Liver (tissue), 9 donors: ENCODE measurements around the gene SUGCT. TPM values are rescaled to one million over a fixed set of nuclear protein-coding genes. Genes with fewer than 3 reads are reported as not detected.

Source experiments
- DNase-seq: peaks from one replicate; pipeline ENCODE4 v3.0.0-alpha.2; 2017; ENCODE audit warnings: low spot score
- H3K27ac ChIP-seq, 2 donors: one replicate each; pipeline ENCODE4 v1.7.0; 2013; ENCODE audit warnings: inconsistent platforms in 2 of 2, low read length in 2 of 2, control low read depth in 1 of 2, low read depth in 1 of 2, mild to moderate bottlenecking in 1 of 2
- H3K27me3 ChIP-seq, 4 donors: one replicate each; pipeline versions ENCODE4 v1.6.1 to v1.7.0; 2013; ENCODE audit warnings: low read length in 3 of 4, inconsistent platforms in 1 of 4, mild to moderate bottlenecking in 1 of 4, moderate library complexity in 1 of 4; ENCODE audit not compliant: control insufficient read depth in 4 of 4, insufficient read depth in 4 of 4
- H3K36me3 ChIP-seq, 4 donors: one replicate each; pipeline versions ENCODE4 v1.6.1 to v1.7.0; 2013; ENCODE audit warnings: low read length in 3 of 4, mild to moderate bottlenecking in 3 of 4, low read depth in 1 of 4, moderate library complexity in 1 of 4; ENCODE audit not compliant: control insufficient read depth in 4 of 4, insufficient read depth in 3 of 4
- H3K4me1 ChIP-seq, 4 donors: one replicate each; pipeline versions ENCODE4 v1.6.1 to v1.7.0; 2013; ENCODE audit warnings: low read length in 3 of 4, mild to moderate bottlenecking in 3 of 4, moderate library complexity in 1 of 4; ENCODE audit not compliant: control insufficient read depth in 4 of 4, insufficient read depth in 4 of 4
- H3K4me3 ChIP-seq, 3 donors: one replicate each; pipeline versions ENCODE4 v1.6.1 to v1.7.0; 2013; ENCODE audit warnings: low read length in 3 of 3, control low read depth in 1 of 3, low read depth in 1 of 3, mild to moderate bottlenecking in 1 of 3
- H3K9ac ChIP-seq, 2 donors: one replicate each; pipeline ENCODE4 v1.7.0; 2013; ENCODE audit warnings: low read length in 2 of 2, mild to moderate bottlenecking in 2 of 2, moderate library complexity in 2 of 2, control low read depth in 1 of 2, low read depth in 1 of 2
- H3K9me3 ChIP-seq, 4 donors: one replicate each; pipeline versions ENCODE4 v1.6.1 to v1.7.0; 2013; ENCODE audit warnings: low read length in 3 of 4; ENCODE audit not compliant: control insufficient read depth in 4 of 4
- EGR1 ChIP-seq, 2 donors: IDR thresholded peaks; 2 replicates each; pipeline ENCODE4 v1.6.1; 2016 to 2018; ENCODE audit warnings: antibody characterized with exemption in 2 of 2, low read depth in 2 of 2
- FOXA1 ChIP-seq: IDR thresholded peaks from 2 replicates; pipeline ENCODE4 v1.6.1; 2016; ENCODE audit warnings: antibody characterized with exemption
- FOXA2 ChIP-seq: IDR thresholded peaks from 2 replicates; pipeline ENCODE4 v1.6.1; 2016; ENCODE audit warnings: antibody characterized with exemption
- GABPA ChIP-seq, 2 donors: IDR thresholded peaks in 1 of 2; conservative IDR thresholded peaks in 1 of 2; 2 replicates each; pipeline ENCODE4 v1.6.1; 2016; ENCODE audit warnings: antibody characterized with exemption in 2 of 2, mild to moderate bottlenecking in 1 of 2, moderate library complexity in 1 of 2
- HNF4A ChIP-seq, 2 donors: conservative IDR thresholded peaks; 2 replicates each; pipeline ENCODE4 v1.6.1; 2016; ENCODE audit warnings: antibody characterized with exemption in 2 of 2, mild to moderate bottlenecking in 2 of 2
- HNF4G ChIP-seq: IDR thresholded peaks from 2 replicates; pipeline ENCODE4 v1.6.1; 2016; ENCODE audit warnings: antibody characterized with exemption
- JUND ChIP-seq, 2 donors: IDR thresholded peaks; 2 replicates each; pipeline ENCODE4 v1.6.1; 2016; ENCODE audit warnings: antibody characterized with exemption in 2 of 2
- NR2F2 ChIP-seq: IDR thresholded peaks from 2 replicates; pipeline ENCODE4 v1.6.1; 2016; ENCODE audit warnings: antibody characterized with exemption
- RAD21 ChIP-seq, 2 donors: IDR thresholded peaks; 2 replicates each; pipeline ENCODE4 v1.6.1; 2016; ENCODE audit warnings: antibody characterized with exemption in 2 of 2, mild to moderate bottlenecking in 2 of 2
- RXRA ChIP-seq, 2 donors: IDR thresholded peaks; 2 replicates each; pipeline ENCODE4 v1.6.1; 2017 to 2018; ENCODE audit warnings: antibody characterized with exemption in 2 of 2, mild to moderate bottlenecking in 1 of 2
- SP1 ChIP-seq: IDR thresholded peaks from 2 replicates; pipeline ENCODE4 v1.6.1; 2018; ENCODE audit warnings: antibody characterized with exemption, mild to moderate bottlenecking
- TAF1 ChIP-seq: conservative IDR thresholded peaks from 2 replicates; pipeline ENCODE4 v1.6.1; 2016; ENCODE audit warnings: antibody characterized with exemption, mild to moderate bottlenecking
- YY1 ChIP-seq: IDR thresholded peaks from 2 replicates; pipeline ENCODE4 v1.6.1; 2016; ENCODE audit warnings: antibody characterized with exemption, mild to moderate bottlenecking
- WGBS: extraction: QIAGEN DNeasy Blood & Tissue Kit; methylation state at CpG from one replicate; pipeline ENCODE4 v1.1.7; 2013; 5-methylcytosine and 5-hydroxymethylcytosine counted together
- polyA plus RNA-seq, 2 donors: library from polyadenylated mRNA; stranded (reverse) in 1 of 2; unstranded in 1 of 2; fragments of 200-250 nt in 1 of 2; fragments of >200 nt in 1 of 2; fragmentation: Nextera tagmentation in 1 of 2; extraction: Ambion mirVana in 1 of 2; gene quantifications; one replicate each; pipeline versions ENCODE4 v1.2.1 to v1.2.3, GENCODE V29; 2013 to 2015
- total RNA-seq, 2 donors: library from RNA; depleted of rRNA; stranded (reverse); fragments of >200 nt; gene quantifications; one replicate each; pipeline ENCODE4 v1.2.3, GENCODE V29; 2014
- TF ChIP-seq, protein P1 (sequence below): IDR thresholded peaks from 2 replicates; pipeline ENCODE4 v1.6.1; 2016; ENCODE audit warnings: antibody characterized with exemption
- TF ChIP-seq, protein P2 (sequence below): IDR thresholded peaks from 2 replicates; pipeline ENCODE4 v1.6.1; 2016; ENCODE audit warnings: antibody characterized with exemption, mild to moderate bottlenecking
- TF ChIP-seq, protein P3 (sequence below): IDR thresholded peaks from 2 replicates; pipeline ENCODE4 v1.6.1; 2016; ENCODE audit warnings: antibody characterized with exemption
- TF ChIP-seq, protein P4 (sequence below): fragments of 150-350 bp; IDR thresholded peaks from 2 replicates; pipeline ENCODE4 v1.5.1; 2017; ENCODE audit warnings: improper control_type of control experiment, low read depth, low read length; ENCODE audit not compliant: missing input control
- TF ChIP-seq, protein P5 (sequence below): IDR thresholded peaks from 2 replicates; pipeline ENCODE4 v1.6.1; 2016; ENCODE audit warnings: antibody characterized with exemption
- donor health status: healthy.
- donor health status: healthy.
- donor health status: healthy.
- donor health status: healthy.
- donor health status: healthy.

The SUGCT gene
- total and polyA plus RNA-seq, 4 donors = 6.2 to 11.9 (median 9.9) TPM

DNA sequence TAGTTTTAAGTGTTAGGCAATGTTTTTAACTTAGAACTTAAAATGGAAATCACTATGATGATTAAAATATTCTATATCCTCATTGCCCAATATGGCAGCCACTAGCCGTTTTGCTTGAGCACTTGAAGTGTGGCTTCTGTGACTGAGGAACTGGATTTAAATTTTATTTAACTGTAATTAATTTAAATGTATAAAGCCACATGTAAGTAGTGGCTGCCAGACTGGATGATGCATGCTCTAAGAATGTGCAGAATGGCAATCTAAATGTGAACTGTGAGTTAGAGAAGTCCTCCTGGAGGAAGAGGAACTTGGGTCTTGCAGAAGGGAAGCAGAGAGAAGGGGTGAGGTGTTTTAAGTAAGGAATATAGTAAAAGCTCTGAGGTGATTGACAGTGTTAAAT is 451.4 kb downstream of the SUGCT start:
- Histone ChIP-seq H3K9ac (no peak overlapping the region), H3K36me3 (no peaks in the 10 kb centered on the region), H3K4me1 (no peaks in the 10 kb centered on the region), H3K27me3 (no peaks in the 10 kb centered on the region), H3K27ac (no peak overlapping the region), H3K9me3 (no peaks in the 10 kb centered on the region), H3K4me3 (no peak overlapping the region)
- WGBS = 82% methylated on average over 1 of the region's 1 CpG
- TF ChIP-seq SP1 (no peak), NR2F2 (no peak), FOXA2 (no peak), RXRA (IDR thresholded peaks at IDR 0.05) (no peak), EGR1 (IDR thresholded peaks at IDR 0.05; ENCODE audit: low read depth in 2 of 2) (no peak), FOXA1 (no peak), YY1 (no peak), GABPA (IDR thresholded peaks at IDR 0.05 in 1 of 2, conservative IDR thresholded peaks at IDR 0.05 in 1 of 2) (no peak), TAF1 (no peak), HNF4A (conservative IDR thresholded peaks at IDR 0.05) (no peak), HNF4G (no peak), JUND (IDR thresholded peaks at IDR 0.05) (no peak), RAD21 (IDR thresholded peaks at IDR 0.05) (no peak)
- TF ChIP-seq, protein P1, sequence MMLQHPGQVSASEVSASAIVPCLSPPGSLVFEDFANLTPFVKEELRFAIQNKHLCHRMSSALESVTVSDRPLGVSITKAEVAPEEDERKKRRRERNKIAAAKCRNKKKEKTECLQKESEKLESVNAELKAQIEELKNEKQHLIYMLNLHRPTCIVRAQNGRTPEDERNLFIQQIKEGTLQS = no peak
- TF ChIP-seq, protein P2, sequence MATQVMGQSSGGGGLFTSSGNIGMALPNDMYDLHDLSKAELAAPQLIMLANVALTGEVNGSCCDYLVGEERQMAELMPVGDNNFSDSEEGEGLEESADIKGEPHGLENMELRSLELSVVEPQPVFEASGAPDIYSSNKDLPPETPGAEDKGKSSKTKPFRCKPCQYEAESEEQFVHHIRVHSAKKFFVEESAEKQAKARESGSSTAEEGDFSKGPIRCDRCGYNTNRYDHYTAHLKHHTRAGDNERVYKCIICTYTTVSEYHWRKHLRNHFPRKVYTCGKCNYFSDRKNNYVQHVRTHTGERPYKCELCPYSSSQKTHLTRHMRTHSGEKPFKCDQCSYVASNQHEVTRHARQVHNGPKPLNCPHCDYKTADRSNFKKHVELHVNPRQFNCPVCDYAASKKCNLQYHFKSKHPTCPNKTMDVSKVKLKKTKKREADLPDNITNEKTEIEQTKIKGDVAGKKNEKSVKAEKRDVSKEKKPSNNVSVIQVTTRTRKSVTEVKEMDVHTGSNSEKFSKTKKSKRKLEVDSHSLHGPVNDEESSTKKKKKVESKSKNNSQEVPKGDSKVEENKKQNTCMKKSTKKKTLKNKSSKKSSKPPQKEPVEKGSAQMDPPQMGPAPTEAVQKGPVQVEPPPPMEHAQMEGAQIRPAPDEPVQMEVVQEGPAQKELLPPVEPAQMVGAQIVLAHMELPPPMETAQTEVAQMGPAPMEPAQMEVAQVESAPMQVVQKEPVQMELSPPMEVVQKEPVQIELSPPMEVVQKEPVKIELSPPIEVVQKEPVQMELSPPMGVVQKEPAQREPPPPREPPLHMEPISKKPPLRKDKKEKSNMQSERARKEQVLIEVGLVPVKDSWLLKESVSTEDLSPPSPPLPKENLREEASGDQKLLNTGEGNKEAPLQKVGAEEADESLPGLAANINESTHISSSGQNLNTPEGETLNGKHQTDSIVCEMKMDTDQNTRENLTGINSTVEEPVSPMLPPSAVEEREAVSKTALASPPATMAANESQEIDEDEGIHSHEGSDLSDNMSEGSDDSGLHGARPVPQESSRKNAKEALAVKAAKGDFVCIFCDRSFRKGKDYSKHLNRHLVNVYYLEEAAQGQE = no peak
- TF ChIP-seq, protein P3, sequence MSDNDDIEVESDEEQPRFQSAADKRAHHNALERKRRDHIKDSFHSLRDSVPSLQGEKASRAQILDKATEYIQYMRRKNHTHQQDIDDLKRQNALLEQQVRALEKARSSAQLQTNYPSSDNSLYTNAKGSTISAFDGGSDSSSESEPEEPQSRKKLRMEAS = no peak
- TF ChIP-seq, protein P4, sequence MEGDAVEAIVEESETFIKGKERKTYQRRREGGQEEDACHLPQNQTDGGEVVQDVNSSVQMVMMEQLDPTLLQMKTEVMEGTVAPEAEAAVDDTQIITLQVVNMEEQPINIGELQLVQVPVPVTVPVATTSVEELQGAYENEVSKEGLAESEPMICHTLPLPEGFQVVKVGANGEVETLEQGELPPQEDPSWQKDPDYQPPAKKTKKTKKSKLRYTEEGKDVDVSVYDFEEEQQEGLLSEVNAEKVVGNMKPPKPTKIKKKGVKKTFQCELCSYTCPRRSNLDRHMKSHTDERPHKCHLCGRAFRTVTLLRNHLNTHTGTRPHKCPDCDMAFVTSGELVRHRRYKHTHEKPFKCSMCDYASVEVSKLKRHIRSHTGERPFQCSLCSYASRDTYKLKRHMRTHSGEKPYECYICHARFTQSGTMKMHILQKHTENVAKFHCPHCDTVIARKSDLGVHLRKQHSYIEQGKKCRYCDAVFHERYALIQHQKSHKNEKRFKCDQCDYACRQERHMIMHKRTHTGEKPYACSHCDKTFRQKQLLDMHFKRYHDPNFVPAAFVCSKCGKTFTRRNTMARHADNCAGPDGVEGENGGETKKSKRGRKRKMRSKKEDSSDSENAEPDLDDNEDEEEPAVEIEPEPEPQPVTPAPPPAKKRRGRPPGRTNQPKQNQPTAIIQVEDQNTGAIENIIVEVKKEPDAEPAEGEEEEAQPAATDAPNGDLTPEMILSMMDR = no peak
- TF ChIP-seq, protein P5, sequence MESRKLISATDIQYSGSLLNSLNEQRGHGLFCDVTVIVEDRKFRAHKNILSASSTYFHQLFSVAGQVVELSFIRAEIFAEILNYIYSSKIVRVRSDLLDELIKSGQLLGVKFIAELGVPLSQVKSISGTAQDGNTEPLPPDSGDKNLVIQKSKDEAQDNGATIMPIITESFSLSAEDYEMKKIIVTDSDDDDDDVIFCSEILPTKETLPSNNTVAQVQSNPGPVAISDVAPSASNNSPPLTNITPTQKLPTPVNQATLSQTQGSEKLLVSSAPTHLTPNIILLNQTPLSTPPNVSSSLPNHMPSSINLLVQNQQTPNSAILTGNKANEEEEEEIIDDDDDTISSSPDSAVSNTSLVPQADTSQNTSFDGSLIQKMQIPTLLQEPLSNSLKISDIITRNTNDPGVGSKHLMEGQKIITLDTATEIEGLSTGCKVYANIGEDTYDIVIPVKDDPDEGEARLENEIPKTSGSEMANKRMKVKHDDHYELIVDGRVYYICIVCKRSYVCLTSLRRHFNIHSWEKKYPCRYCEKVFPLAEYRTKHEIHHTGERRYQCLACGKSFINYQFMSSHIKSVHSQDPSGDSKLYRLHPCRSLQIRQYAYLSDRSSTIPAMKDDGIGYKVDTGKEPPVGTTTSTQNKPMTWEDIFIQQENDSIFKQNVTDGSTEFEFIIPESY = no peak
- DNase-seq = no peak

DNA sequence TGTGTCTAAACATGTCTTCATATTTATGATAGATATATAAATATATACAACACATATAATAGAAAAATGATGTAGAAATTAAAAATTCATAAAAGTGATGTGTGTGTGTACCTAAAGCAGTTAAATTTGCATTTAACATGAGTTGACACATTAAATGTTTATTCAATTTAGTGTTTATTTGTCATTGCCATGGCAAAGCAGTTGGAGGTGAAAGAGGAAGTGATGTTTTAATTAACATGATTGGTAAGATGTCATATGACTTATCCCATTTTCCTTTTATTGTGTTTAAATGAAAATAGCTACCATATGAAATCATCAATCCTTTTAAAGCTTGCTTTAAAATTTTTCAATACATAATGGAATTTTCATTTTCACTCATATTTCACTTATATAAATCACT is 452.6 kb downstream of the SUGCT start:
- no peaks in the 10 kb centered on the region for H3K27me3 ChIP-seq
- H3K9me3 ChIP-seq = no peaks in the 10 kb centered on the region
- H3K4me3 ChIP-seq = no peak overlapping the region
- no peak overlapping the region for H3K9ac ChIP-seq
- TF ChIP-seq, protein P2 = no peak
- no peak for TF ChIP-seq FOXA1
- TF ChIP-seq, protein P4 = no peak
- no peak for TF ChIP-seq GABPA (IDR thresholded peaks at IDR 0.05 in 1 of 2, conservative IDR thresholded peaks at IDR 0.05 in 1 of 2)
- H3K36me3 ChIP-seq = no peaks in the 10 kb centered on the region
- DNase-seq = no peak
- H3K27ac ChIP-seq = no peak overlapping the region
- H3K4me1 ChIP-seq = no peaks in the 10 kb centered on the region
